HUDEP-2 (cell line): ENCODE measurements around the gene IL17B.
A peak's percentile ranks its signal among the peaks of the same experiment; 100 is the strongest.
"Not testable (repeated sequence)": the region's sequence is repeated elsewhere in the genome, so short reads cannot be mapped to it uniquely, and the experiment has no call there.

Experiments
- DNase-seq, 76 experiments: peaks; one replicate each; lab custom pipeline; 2025; ENCODE audit not compliant: unreplicated experiment in 76 of 76; lab: John Stamatoyannopoulos, UW

IL17B gene

DNA sequence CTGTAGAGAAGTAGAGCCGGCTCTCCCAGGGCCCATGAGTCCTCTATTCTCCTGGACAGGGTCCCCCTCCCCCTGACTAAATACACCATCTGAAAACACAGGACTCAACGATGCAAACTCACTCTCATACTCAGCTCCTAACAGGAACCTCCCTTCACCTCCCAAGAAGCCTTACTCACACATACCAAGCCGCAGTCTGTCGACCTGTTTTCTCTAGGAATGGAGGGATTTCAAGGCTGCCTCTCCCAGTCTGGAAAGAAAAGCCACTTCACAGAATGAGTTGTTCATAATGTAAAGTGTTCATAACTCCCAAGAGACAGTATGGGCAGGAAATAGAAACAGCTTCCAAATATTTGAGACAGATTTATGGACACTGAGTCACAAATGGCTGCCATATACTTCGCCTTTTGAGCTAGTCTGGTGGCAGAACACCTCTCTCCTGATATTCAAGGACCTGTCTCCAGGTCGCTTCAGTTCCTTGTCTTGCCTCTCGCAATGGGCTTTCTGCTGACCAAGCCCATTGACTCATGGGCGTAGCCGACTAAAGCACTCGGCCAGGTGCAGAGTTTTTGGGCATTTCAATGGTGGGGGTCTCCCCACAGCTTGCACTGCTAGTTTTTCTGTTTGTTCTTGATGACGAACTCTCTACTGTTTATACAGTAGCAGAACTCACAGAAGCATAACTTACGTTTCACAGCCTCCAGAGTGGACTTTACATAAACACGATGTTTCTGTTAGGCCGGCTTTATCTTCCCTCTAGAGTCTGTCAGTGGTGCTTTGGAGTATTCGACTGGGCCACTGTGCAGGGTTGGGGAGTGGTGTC is 25.0 kb upstream of the IL17B start:
- no peak for DNase-seq

GRCh38 chr5:149402291-149402690 is 23.2 kb upstream of the IL17B start:
- DNase-seq, result no peak

GRCh38 chr5:149401051-149401450 is 22.0 kb upstream of the IL17B start:
- DNase-seq, result no peak

- DNase-seq, result no peak
Observed at GRCh38 chr5:149400304-149400703, 21.2 kb upstream of the IL17B start.

- no peak for DNase-seq
Observed at GRCh38 chr5:149399775-149400174, 20.7 kb upstream of the IL17B start.

- not testable (repeated sequence) for DNase-seq
Observed at GRCh38 chr5:149398747-149399266, 19.7 kb upstream of the IL17B start.

DNA sequence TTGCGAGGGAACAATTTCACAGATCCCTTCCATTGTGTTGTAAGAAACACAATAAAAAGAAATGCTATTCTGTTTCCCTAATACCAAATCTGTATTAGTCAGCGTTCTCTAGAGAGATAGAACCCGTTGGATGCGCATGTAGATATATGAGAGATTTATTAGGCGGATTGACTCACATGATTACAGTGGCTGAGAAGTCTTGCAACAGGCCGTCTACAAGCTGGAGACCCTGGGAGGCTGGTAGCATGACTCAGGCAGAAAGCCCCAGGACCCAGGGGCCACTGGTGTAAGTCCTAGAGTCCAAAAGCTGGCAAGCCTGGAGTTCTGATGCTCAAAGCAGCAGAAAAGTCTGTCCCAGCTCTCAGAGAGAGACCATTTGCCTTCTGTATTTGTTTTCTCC is 18.4 kb upstream of the IL17B start:
- DNase-seq, result no peak

DNA sequence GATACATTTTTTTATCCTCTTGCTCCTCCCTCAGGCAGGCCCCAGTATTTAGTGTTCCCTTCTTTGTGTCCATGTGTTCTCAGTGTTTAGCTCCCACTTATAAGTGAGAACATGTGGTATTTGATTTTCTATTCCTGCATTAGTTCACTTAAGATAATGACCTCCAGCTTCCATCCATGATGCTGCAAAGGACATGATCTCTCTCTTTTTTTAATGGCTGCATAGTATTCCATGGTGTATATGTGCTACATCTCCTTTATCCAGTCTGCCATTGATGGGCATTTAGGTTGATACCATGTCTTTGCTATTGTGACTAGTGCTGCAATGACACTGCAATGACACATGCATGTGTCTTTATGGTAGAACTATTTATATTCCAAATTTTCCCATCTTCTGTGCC is 15.9 kb upstream of the IL17B start:
- DNase-seq, result not testable (repeated sequence)

DNA sequence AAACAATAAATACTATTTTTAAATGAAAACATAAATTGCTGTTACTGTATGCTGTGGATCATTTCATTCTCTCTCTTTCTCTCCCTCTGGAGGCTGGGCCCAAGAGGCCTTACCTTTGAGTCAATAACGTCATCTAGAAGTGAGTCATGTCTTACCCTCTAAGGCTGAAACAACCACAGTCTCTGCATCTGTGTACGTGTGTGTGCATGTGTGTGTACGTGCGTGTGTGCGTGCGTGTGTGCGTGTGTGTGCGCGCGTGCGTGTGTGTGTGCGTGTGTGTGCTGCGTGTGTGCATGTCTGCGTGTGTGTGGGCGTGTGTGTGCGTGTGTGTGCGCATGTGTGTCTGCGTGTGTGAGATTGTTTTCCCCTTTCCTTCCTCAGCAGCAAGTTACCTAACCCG is 13.6 kb upstream of the IL17B start:
- no peak for DNase-seq

DNA sequence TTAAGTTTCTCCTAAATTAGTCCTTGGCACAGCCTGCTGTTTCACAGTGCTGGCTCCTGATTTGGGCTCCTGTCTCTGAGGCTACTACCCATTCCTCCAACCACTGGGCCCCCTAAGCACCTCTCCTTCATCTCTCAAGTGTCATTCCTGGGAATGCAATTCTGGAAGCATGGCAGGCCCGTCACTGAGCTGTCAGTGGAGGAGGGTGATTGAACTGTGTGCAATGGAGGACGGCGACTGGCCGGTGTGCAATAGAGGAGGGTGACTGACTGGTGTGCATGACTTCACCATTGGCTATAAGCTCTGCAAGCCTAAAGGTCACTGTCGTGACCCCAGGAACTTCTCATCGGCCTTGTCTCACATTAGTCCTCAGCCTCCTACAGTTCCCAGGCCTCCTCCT is 12.4 kb upstream of the IL17B start:
- no peak for DNase-seq

DNA sequence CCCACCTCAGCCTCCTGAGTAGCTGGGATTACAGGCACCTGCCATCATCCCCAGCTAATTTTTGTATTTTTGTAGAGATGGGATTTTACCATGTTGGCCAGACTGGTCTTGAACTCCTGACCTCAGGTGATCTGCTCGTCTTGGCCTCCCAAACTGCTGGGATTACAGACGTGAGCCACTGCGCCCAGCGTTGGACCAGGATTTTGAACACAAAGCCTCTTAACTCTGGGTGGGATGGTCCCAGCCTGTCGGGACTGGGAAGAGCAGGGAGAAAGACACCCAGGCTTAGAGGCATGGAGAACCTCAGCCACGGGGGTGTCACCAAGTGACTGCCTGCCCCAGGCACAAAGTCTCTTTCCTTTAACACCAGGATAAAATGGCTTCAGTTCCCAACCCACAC is 12.0 kb upstream of the IL17B start:
- DNase-seq, result not testable (repeated sequence)

DNA sequence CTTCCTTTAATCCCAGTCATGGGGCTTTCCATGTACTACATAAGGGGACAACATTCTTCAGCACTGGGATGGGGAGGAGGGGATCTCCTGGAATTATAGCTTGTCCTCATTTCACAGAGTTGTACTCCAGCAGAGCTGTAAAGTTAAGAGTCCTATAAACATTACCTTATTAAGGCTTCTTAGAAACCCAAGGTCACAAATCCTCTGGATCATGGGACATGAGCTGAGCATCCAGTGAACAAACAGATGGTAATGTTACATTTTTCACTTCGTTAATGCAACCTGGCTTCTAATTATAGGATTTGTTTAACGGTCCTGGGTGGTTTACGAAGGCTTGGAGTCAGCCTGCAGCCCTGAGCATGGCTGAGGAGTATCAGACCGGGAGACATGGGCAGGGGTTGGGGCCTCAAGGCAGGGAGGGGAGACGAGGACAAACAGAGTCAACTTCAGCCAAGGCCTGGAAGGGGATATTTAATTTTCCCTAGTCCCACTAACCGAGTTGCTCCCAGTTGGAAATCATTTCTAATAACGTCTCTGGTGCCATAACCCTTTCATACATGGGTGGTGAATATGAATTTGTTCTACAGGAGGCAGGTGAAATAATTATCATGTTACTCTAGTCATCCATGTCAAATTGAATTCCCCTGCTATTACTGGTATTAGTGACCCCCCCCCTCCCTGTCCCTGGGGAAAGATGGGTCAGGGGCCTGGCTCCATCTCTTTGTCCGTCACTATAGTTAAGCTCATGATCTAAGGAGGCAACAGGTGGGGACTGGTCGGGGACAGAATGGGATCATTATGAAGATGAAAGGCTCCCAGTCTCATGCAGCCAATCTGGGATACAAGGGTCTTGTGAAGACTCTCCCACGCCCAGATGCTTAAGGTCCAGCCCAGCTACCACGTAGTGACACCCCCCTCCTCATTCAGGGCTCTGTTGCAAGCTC is 10.7 kb upstream of the IL17B start:
- no peak for DNase-seq

DNA sequence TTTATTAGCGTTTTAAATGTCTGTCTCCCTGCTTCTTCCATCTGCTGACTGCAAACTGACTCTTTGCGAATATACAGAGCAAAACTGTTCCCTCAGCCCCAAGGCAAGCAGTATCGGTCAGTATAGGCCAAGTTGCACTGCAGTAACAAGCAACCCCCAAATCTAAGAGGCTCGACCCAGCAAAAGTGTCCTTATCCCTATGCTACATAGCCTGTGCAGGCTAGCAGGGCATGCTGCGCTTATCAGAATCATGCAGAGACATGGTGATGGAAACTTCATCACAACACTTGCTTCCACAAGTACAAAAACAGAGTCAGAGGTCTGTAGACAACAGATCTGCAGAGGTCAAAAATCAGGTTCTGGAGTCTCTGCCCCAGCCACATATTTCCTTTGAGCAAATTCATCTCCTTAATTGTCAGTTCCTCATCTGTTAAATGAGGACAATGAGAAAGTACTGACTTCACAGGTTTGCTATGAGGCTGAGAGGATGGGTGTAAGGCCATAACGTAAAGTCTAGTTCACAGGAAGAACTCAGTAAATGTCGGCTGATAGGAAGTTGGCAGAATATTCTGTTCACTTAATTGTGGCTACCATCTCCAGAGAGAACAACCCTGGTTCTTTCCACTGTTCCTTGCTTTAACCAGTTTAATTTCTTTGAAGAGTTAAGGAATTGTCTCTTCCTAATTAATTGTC is 9.6 kb upstream of the IL17B start:
- DNase-seq, result peak in 1 of 76 experiments; percentile 1

DNA sequence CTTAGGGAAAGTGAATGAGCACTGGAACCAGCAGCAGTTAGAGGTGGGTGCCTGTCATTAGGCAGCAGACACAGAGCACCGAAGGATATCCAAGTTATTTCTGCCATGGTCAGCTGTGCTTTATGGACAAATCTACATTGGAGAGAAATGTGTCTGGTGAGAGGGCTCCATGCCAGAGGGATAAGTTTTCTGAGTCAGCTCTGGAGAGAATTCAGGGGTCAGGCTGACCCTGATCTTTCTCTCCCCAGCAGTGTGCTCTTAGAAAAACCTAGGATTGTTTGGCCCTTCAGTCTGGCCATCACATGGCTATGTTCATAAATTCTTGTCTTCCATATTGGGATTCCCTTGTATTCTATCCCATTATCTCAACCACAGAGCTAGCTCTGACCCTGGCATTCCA is 8.9 kb upstream of the IL17B start:
- no peak for DNase-seq

DNA sequence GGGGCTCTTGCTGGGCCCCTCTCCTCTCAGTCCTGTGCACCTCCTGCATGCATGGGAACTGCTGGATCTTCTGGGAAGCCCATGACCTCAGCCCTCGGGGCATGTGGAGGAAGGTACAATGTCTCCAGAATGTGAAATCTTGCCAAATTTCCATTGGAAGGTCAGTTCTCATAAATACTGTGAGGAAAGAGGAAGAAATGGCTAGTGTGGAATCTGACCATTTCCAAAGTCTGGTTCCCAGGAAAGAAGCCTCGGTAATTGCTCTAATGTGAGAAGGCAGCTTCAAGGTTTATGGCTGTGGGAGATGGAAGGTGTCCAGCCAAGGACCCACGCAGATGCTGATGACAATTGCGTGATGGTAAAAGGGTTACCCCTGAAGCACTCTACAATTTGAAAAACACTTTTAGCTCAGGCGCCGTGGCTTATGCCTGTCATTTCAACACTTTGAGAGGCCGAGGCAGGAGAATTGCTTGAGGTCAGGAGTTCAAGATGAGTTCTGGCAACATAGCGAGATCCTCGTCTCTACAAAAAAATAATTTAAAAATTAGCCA is 8.1 kb upstream of the IL17B start:
- no peak for DNase-seq

- no peak for DNase-seq
Observed at GRCh38 chr5:149386166-149386565, 7.1 kb upstream of the IL17B start.

GRCh38 chr5:149383399-149383798 is 4.3 kb upstream of the IL17B start:
- DNase-seq, result no peak

DNA sequence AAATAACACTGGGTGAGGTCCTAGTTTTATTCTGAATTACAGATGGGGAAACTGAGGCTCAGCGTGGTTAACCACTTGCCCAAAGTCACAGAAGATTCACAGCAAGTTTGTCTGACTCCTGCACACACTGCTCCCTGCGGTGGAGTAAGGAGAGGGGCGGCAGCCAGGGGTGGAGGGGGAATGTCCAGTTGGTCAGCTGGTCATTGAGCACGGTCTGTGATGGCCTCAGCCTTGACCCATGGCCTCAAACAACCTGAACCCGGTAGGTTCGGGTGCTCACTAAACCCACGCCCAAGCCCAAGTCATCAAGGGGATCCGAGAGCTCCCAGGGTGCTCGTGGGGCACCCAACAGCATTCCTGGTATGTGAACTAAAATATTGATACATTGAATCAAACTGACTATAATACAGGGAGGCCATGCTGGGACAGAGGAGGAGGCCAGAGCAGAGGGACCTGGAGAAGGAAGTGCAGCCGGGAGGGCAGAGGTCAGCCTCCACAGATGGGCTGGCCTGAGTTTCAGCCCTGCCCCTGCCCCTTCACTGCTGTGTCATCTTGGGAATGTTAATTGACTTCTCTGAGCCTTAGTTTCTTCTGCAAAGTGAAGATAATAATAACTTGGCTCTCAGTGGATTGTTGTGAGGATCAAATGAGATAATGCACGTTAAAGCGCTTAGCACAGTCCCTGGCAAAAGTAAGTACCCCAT is 3.6 kb upstream of the IL17B start:
- no peak for DNase-seq

GRCh38 chr5:149381986-149382338 is 2.9 kb upstream of the IL17B start:
- DNase-seq, result peak in 58 of 76 experiments; percentile 3 to 76 (median 40)
